GM19351 (cell line): ENCODE results near the gene ERC2.

Source experiments
- ATAC-seq: cut with Tn5 transposase; IDR thresholded peaks from one replicate; pipeline ENCODE4 v1.9.1; 2021; ENCODE audit warnings: mild to moderate bottlenecking, moderate library complexity; ENCODE audit not compliant: unreplicated experiment

The ERC2 gene

GRCh38 chr3:55494976-55495375, 973.3 kb downstream of the ERC2 start:
- no peak for ATAC-seq

- no peak for ATAC-seq
Measured at GRCh38 chr3:55492976-55493375, 975.3 kb downstream of the ERC2 start.

GRCh38 chr3:55491296-55491816, 976.9 kb downstream of the ERC2 start:
- ATAC-seq, result no peak

GRCh38 chr3:55490276-55490913, 977.9 kb downstream of the ERC2 start:
- no peak for ATAC-seq

- ATAC-seq, result no peak
Measured at GRCh38 chr3:55489798-55490132, 978.5 kb downstream of the ERC2 start.

- ATAC-seq, result peak; percentile 39
Measured at GRCh38 chr3:55488398-55489055, 979.7 kb downstream of the ERC2 start.

- ATAC-seq, result no peak
Measured at GRCh38 chr3:55487381-55488241, 980.7 kb downstream of the ERC2 start.

GRCh38 chr3:55486857-55487380, 981.3 kb downstream of the ERC2 start, which contains the start of gene WNT5A:
WNT5A (minus strand) TSS chr3:55487306; CDS start chr3:55486985, 321 bp downstream.
- ATAC-seq, result no peak

- no peak for ATAC-seq
Measured at GRCh38 chr3:55486101-55486856, 982.0 kb downstream of the ERC2 start.

- peak; percentile 61 for ATAC-seq
Measured at GRCh38 chr3:55484801-55485791, 983.2 kb downstream of the ERC2 start.

GRCh38 chr3:55484191-55484689, 984.0 kb downstream of the ERC2 start:
- no peak for ATAC-seq

GRCh38 chr3:55483196-55484095, 984.8 kb downstream of the ERC2 start:
- ATAC-seq, result no peak

GRCh38 chr3:55482496-55483195, 985.6 kb downstream of the ERC2 start:
- no peak for ATAC-seq

GRCh38 chr3:55481744-55482495, 986.3 kb downstream of the ERC2 start:
- no peak for ATAC-seq

GRCh38 chr3:55480911-55481743, 987.1 kb downstream of the ERC2 start:
- no peak for ATAC-seq
